ENCODE data around the gene CARD11. TPM values are rescaled to one million over a fixed set of nuclear protein-coding genes. Genes with fewer than 3 reads are reported as not detected.

Gene CARD11
- total RNA-seq (2016; rRNA removed; fragmentation: Illumina TruSeq; extraction: Trizol) (not detected in 2 replicates), polyA plus RNA-seq (2011; rRNA removed) (0.04 and 0.05 TPM in 2 replicates), polyA minus RNA-seq (2011; rRNA and poly(A)+ RNA removed; ENCODE audit: low replicate concordance) (0.26 TPM in 1 of 2 replicates, not detected in the other), Bru-seq, nascent RNA (percentile 8 among the genes with signal in this experiment), BruChase-seq, experiment 1, labeled RNA remaining after a 6-hour chase (percentile 4 among the genes with signal in this experiment), BruChase-seq, experiment 2, labeled RNA remaining after a 2-hour chase (percentile 10 among the genes with signal in this experiment)
- not detected in 2 replicates for total RNA-seq (2016; cell fraction: cytosol; rRNA removed; fragmentation: Illumina TruSeq; extraction: Trizol; ENCODE audit: low read depth)
- not detected in 2 replicates for total RNA-seq (2016; cell fraction: insoluble cytoplasmic fraction; rRNA removed; fragmentation: Illumina TruSeq; extraction: Trizol)
- not detected in 2 replicates for total RNA-seq (2016; cell fraction: membrane; rRNA removed; fragmentation: Illumina TruSeq; extraction: Trizol)
- not detected in 2 replicates for total RNA-seq (2016; cell fraction: nucleus; rRNA removed; fragmentation: Illumina TruSeq; extraction: Trizol)
- polyA plus RNA-seq (2011; cell fraction: cytosol; rRNA removed): 0.05 and 0.07 TPM in 2 replicates
- 0.12 and 0.40 TPM in 2 replicates for polyA plus RNA-seq (2011; cell fraction: nucleus; rRNA removed)
- polyA plus RNA-seq (2012): 0.13 and 0.21 TPM in 2 replicates
- polyA plus RNA-seq (2016; cell fraction: cytosol; fragmentation: Illumina TruSeq; extraction: Trizol; ENCODE audit: low read depth): not detected in 2 replicates
- not detected in 2 replicates for polyA plus RNA-seq (2016; cell fraction: insoluble cytoplasmic fraction; fragmentation: Illumina TruSeq; extraction: Trizol; ENCODE audit: low read depth)
- polyA plus RNA-seq (2016; cell fraction: membrane; fragmentation: Illumina TruSeq; extraction: Trizol; ENCODE audit: low read depth): not detected in 2 replicates
- not detected in 2 replicates for polyA plus RNA-seq (2016; cell fraction: nucleus; fragmentation: Illumina TruSeq; extraction: Trizol; ENCODE audit: insufficient read depth, low read depth)
- polyA minus RNA-seq (2011; cell fraction: cytosol; rRNA and poly(A)+ RNA removed): not detected in 2 replicates
- polyA minus RNA-seq (2011; cell fraction: nucleus; rRNA and poly(A)+ RNA removed): 0.13 TPM in 1 of 2 replicates, not detected in the other
- long read RNA-seq, experiment 1: 0 reads
- long read RNA-seq, experiment 2, partial matches to known transcripts: 0 of 1 reads
- long read RNA-seq, experiment 2, other reads (novel, unspliced or antisense): 1 of 1 reads

DNA sequence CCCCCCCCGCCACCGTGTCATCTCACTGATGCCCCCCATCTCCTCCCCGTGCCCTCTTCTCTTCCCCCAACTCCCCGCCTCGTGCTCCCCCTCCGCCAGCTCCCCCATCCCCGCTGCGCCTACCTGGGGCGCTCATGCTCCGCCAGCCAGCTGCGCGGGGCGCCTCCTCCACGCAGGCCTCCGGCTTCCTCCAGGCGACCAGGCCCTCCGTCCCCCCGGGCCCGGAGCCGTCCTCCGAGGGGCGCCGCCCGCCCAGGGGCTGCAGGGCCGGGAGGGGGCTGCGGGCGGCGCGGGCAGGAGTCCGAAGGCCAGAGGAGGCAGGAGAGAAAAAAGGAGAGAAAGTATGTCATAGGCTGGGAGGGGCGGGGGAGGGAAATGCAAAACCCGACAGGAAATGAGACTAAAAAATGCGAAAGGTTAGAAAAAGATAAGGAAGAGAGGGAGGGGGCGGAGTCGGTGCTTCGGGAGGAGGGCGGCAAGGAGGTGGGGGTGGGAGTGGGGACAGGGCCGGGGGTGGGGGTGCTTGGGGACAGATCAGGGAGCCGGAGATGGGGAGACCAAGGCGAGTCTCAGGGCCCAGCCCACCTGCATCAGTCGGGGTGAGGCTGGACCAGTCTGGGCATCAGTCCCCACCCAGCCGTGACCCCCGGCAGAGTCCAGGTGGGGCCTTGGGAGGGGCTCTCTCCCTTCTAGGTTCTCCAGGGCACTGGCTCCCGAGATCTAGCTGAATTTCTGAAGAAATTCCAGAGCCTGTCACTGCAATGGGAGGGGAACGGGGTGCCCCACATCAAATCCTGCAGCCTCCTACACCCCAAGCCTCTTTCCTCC, at the start of gene CARD11:
CARD11 (minus strand) TSS at position 324 of the 828 bp plus-strand sequence. CDS start 85,361 bp downstream, outside the sequence.
- H3K4me2 ChIP-seq (ENCODE audit: low read depth, low read length): no peak within 1 kb of the TSS; the same call in 1 of the 2 replicates
- peaks cover 0 to 7% of the 10 kb centered on the region in 2 experiments; a peak in 2 of 5 replicates for H3K27me3 ChIP-seq (ENCODE audit: control insufficient read depth in 1 of 2, insufficient read depth in 2 of 2, low read length in 2 of 2)
- no peak within 1 kb of the TSS for H2AFZ ChIP-seq (ENCODE audit: low read length)
- no peaks in the 10 kb centered on the region for H3K4me1 ChIP-seq (ENCODE audit: insufficient read depth, low read length)
- intact Hi-C loops (cut with micrococcal nuclease; ENCODE audit: unreplicated experiment) (no loop called here), in situ Hi-C loops (cut with HindIII; ENCODE audit: extremely low pct_ligation_motif_present, low pct_unique_long_range_greater_than_20kb) (no loop called here)
- H3K9ac ChIP-seq (ENCODE audit: insufficient read depth, low read depth, low read length): no peak within 1 kb of the TSS
- no peaks in the 10 kb centered on the region for H3K36me3 ChIP-seq (replicated peaks in 1 of 2; ENCODE audit: control insufficient read depth in 1 of 2, insufficient read depth in 2 of 2, low read length in 2 of 2)
- no peaks in the 10 kb centered on the region for H3K9me3 ChIP-seq (ENCODE audit: low read length)
- no peak for ATAC-seq
- ChIA-PET POLR2A (no interaction called here), CTCF (ENCODE audit: low intra/inter-chr PET ratio, low total read pairs) (no interaction called here)
- H4K20me1 ChIP-seq (ENCODE audit: insufficient read depth, low read length): no peaks in the 10 kb centered on the region
- 48% methylated on average over 39 of the region's 45 CpGs for WGBS (ENCODE audit: low lambda C conversion rate)
- no peaks in the 10 kb centered on the region for H3K79me2 ChIP-seq (ENCODE audit: insufficient read depth, low read length)
- H3K4me3 ChIP-seq (replicated peaks in 1 of 3; ENCODE audit: insufficient read depth in 1 of 3, low read depth in 2 of 3, low read length in 3 of 3): no peak within 1 kb of the TSS; a peak in 1 of 6 replicates
- BruUV-seq (replicated peaks): no TSS peak
- DNase-seq (ENCODE audit: low spot score): no peak
- no peak within 1 kb of the TSS for H3K27ac ChIP-seq (ENCODE audit: extremely low read length, insufficient read depth, low read length)
- FAIRE-seq: no peak
- TF ChIP-seq, protein P1, sequence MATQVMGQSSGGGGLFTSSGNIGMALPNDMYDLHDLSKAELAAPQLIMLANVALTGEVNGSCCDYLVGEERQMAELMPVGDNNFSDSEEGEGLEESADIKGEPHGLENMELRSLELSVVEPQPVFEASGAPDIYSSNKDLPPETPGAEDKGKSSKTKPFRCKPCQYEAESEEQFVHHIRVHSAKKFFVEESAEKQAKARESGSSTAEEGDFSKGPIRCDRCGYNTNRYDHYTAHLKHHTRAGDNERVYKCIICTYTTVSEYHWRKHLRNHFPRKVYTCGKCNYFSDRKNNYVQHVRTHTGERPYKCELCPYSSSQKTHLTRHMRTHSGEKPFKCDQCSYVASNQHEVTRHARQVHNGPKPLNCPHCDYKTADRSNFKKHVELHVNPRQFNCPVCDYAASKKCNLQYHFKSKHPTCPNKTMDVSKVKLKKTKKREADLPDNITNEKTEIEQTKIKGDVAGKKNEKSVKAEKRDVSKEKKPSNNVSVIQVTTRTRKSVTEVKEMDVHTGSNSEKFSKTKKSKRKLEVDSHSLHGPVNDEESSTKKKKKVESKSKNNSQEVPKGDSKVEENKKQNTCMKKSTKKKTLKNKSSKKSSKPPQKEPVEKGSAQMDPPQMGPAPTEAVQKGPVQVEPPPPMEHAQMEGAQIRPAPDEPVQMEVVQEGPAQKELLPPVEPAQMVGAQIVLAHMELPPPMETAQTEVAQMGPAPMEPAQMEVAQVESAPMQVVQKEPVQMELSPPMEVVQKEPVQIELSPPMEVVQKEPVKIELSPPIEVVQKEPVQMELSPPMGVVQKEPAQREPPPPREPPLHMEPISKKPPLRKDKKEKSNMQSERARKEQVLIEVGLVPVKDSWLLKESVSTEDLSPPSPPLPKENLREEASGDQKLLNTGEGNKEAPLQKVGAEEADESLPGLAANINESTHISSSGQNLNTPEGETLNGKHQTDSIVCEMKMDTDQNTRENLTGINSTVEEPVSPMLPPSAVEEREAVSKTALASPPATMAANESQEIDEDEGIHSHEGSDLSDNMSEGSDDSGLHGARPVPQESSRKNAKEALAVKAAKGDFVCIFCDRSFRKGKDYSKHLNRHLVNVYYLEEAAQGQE (IDR thresholded peaks at IDR 0.05; ENCODE audit: borderline replicate concordance in 1 of 2, low read depth in 1 of 2, low read length in 2 of 2): no peak
- TF ChIP-seq KLF15 (CRISPR knock-in tag; IDR thresholded peaks at IDR 0.05; ENCODE audit: borderline replicate concordance): no peak
- TF ChIP-seq, protein P2, sequence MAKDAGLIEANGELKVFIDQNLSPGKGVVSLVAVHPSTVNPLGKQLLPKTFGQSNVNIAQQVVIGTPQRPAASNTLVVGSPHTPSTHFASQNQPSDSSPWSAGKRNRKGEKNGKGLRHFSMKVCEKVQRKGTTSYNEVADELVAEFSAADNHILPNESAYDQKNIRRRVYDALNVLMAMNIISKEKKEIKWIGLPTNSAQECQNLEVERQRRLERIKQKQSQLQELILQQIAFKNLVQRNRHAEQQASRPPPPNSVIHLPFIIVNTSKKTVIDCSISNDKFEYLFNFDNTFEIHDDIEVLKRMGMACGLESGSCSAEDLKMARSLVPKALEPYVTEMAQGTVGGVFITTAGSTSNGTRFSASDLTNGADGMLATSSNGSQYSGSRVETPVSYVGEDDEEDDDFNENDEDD (CRISPR knock-in tag; IDR thresholded peaks at IDR 0.05; ENCODE audit: borderline replicate concordance): no peak
- no peak for TF ChIP-seq HNF4G (IDR thresholded peaks at IDR 0.05; ENCODE audit: borderline replicate concordance, low read depth, low read length)
- TF ChIP-seq HNF4G (CRISPR knock-in tag; IDR thresholded peaks at IDR 0.05; ENCODE audit: borderline replicate concordance, low read depth): no peak
- no peak for TF ChIP-seq FOXP1 (IDR thresholded peaks at IDR 0.05)
- TF ChIP-seq FOXP1 (CRISPR knock-in tag; IDR thresholded peaks at IDR 0.05): no peak
- TF ChIP-seq MXI1 (IDR thresholded peaks at IDR 0.05; ENCODE audit: borderline replicate concordance, low read depth, low read length): no peak
- no peak for TF ChIP-seq FOXK2 (IDR thresholded peaks at IDR 0.05)
- no peak for TF ChIP-seq JARID2 (CRISPR knock-in tag; IDR thresholded peaks at IDR 0.05; ENCODE audit: insufficient replicate concordance)
- TF ChIP-seq, protein P3, sequence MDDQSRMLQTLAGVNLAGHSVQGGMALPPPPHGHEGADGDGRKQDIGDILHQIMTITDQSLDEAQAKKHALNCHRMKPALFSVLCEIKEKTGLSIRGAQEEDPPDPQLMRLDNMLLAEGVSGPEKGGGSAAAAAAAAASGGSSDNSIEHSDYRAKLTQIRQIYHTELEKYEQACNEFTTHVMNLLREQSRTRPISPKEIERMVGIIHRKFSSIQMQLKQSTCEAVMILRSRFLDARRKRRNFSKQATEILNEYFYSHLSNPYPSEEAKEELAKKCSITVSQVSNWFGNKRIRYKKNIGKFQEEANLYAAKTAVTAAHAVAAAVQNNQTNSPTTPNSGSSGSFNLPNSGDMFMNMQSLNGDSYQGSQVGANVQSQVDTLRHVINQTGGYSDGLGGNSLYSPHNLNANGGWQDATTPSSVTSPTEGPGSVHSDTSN (CRISPR knock-in tag; IDR thresholded peaks at IDR 0.05; ENCODE audit: borderline replicate concordance): no peak
